Measurements from ENCODE around the gene KDM5B. TPM values are rescaled to one million over a fixed set of nuclear protein-coding genes. Genes with fewer than 3 reads are reported as not detected.

KDM5B gene
- total RNA-seq, 2 donors from 2014 or later = 14.6 to 18.5 TPM

GRCh38 chr1:202689082-202689481 is 119.1 kb downstream of the KDM5B start:
- no peak for TF ChIP-seq CTCF (IDR thresholded peaks at IDR 0.05)

GRCh38 chr1:202688401-202688800 is 119.8 kb downstream of the KDM5B start:
- no peaks in the 10 kb centered on the region for H3K36me3 ChIP-seq
- no peak overlapping the region for H3K27ac ChIP-seq
- no peak overlapping the region for H3K4me3 ChIP-seq
- no peaks in the 10 kb centered on the region for H3K9me3 ChIP-seq
- H3K4me1 ChIP-seq = no peaks in the 10 kb centered on the region
- no peak for TF ChIP-seq CTCF (IDR thresholded peaks at IDR 0.05)
- no peaks in the 10 kb centered on the region for H3K27me3 ChIP-seq
- no peak for DNase-seq (ENCODE audit: low spot score)

More at GRCh38 chr1:202689082-202689481, 119.1 kb downstream of the KDM5B start:
- H3K36me3 ChIP-seq = no peaks in the 10 kb centered on the region
- no peaks in the 10 kb centered on the region for H3K9me3 ChIP-seq
- no peak for DNase-seq (ENCODE audit: low spot score)
- no peak overlapping the region for H3K4me3 ChIP-seq
- H3K4me1 ChIP-seq = no peaks in the 10 kb centered on the region
- H3K27ac ChIP-seq = no peak overlapping the region
- no peaks in the 10 kb centered on the region for H3K27me3 ChIP-seq

- no peak for TF ChIP-seq CTCF (IDR thresholded peaks at IDR 0.05)
- Histone ChIP-seq H3K27me3 (no peaks in the 10 kb centered on the region), H3K9me3 (no peaks in the 10 kb centered on the region), H3K36me3 (no peaks in the 10 kb centered on the region), H3K4me1 (no peaks in the 10 kb centered on the region), H3K4me3 (no peak overlapping the region), H3K27ac (no peak overlapping the region)
- DNase-seq (ENCODE audit: low spot score) = no peak
These were observed 120.4 kb downstream of the KDM5B start for GRCh38 chr1:202687798-202688197.

GRCh38 chr1:202687370-202687769 is 120.9 kb downstream of the KDM5B start:
- no peak for DNase-seq (ENCODE audit: low spot score)
- no peaks in the 10 kb centered on the region for H3K4me1 ChIP-seq
- H3K4me3 ChIP-seq = no peak overlapping the region
- H3K36me3 ChIP-seq = no peaks in the 10 kb centered on the region
- no peaks in the 10 kb centered on the region for H3K27me3 ChIP-seq
- no peak for TF ChIP-seq CTCF (IDR thresholded peaks at IDR 0.05)
- H3K27ac ChIP-seq = no peak overlapping the region
- no peaks in the 10 kb centered on the region for H3K9me3 ChIP-seq

- Histone ChIP-seq H3K4me3 (no peak overlapping the region), H3K27me3 (no peaks in the 10 kb centered on the region), H3K9me3 (no peaks in the 10 kb centered on the region), H3K27ac (no peak overlapping the region), H3K4me1 (no peaks in the 10 kb centered on the region), H3K36me3 (no peaks in the 10 kb centered on the region)
- no peak for DNase-seq (ENCODE audit: low spot score)
- no peak for TF ChIP-seq CTCF (IDR thresholded peaks at IDR 0.05)
These were observed 122.6 kb downstream of the KDM5B start for GRCh38 chr1:202685641-202686040.

GRCh38 chr1:202684716-202685115 is 123.5 kb downstream of the KDM5B start:
- no peak for TF ChIP-seq CTCF (IDR thresholded peaks at IDR 0.05)
- Histone ChIP-seq H3K36me3 (no peaks in the 10 kb centered on the region), H3K27ac (no peak overlapping the region), H3K9me3 (no peaks in the 10 kb centered on the region), H3K4me3 (no peak overlapping the region), H3K27me3 (no peaks in the 10 kb centered on the region), H3K4me1 (no peaks in the 10 kb centered on the region)
- DNase-seq (ENCODE audit: low spot score) = no peak
